Measurements from ENCODE around the gene ATXN1L. TPM values are rescaled to one million over a fixed set of nuclear protein-coding genes. Genes with fewer than 3 reads are reported as not detected.

The ATXN1L gene
- total RNA-seq, 2 experiments from 2014 or later: 15.4 to 16.9 TPM

- ChIA-PET CTCF (interaction anchor here (0.6 to 5.8 kb wide), 5 partner anchors 9 to 112 kb away, joined by 3 to 41 read pairs (median 4); partner anchors contain the start of gene ZNF821), POLR2A (no interaction called here)
- H3K4me3 Mint-ChIP-seq: peak overlapping the region; percentile 96
- no peaks in the 10 kb centered on the region for H3K9me3 Mint-ChIP-seq (ENCODE audit: low read depth)
- intact Hi-C loops (cut with DNase I, micrococcal nuclease): loop anchor here (2.0 to 10.0 kb wide), 5 partner anchors 13 to 1093 kb away; partner anchors contain the start of genes ATXN1L (in 1 of the 2), DHX38 (in 1 of the 2), TXNL4B (in 1 of the 2) and VAC14 (in 1 of the 2)
- peaks cover 24% of the 10 kb centered on the region for H3K4me1 Mint-ChIP-seq
- DNase-seq (no peak), ATAC-seq (no peak)
- H3K27me3 Mint-ChIP-seq: no peaks in the 10 kb centered on the region
- peak overlapping the region; percentile 94 for H3K27ac Mint-ChIP-seq
- H3K36me3 Mint-ChIP-seq (ENCODE audit: low read depth): peaks cover 11% of the 10 kb centered on the region
Measured at GRCh38 chr16:71893888-71894228, 48.1 kb downstream of the ATXN1L start.

DNA sequence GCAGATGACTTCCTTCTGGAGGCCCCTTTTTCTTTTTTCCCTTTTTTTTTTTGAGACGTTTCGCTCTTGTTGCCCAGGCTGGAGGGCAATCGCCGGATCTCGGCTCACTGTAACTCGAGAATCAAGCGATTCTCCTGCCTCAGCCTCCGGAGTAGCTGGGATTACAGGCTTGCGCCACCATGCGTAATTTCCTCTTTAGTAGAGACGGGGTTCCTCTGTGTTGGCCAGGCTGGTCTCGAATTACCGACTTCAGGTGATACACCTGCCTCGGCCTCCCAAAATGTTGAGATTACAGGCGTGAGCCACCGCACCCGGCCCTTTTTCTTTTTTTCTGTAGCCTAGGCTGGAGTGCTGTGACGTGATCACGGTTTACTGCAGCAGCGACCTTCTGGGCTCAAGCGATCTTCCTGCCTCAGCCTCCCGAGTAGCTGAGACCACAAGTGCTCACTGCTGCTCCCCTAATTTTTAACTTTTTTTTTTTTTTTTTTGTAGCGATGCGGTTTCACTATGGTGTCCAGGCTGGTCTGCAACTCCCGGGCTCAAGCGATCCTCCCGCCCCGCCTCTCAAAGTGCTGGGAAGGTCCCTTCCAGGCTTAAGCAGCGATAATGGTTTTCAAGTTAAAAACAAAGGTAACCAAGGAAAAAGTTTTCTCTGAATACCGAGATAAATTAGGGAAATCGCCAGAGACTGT is 48.6 kb downstream of the ATXN1L start:
- POLR2A ChIA-PET: interaction anchor here (0.7 to 1.1 kb wide), 3 partner anchors 12 to 86 kb away, joined by 3 read pairs; partner anchors contain the start of gene AP1G1
- CTCF ChIA-PET: interaction anchor here (0.6 to 5.8 kb wide), 4 partner anchors 10 to 112 kb away, joined by 3 to 41 read pairs (median 6); partner anchors contain the start of gene ZNF821
- ATAC-seq (peak; percentile 16), DNase-seq (peak; percentile 66)
- Mint-ChIP-seq H3K9me3 (ENCODE audit: low read depth) (no peaks in the 10 kb centered on the region), H3K27ac (peak overlapping the region; percentile 94), H3K36me3 (ENCODE audit: low read depth) (peaks cover 11% of the 10 kb centered on the region), H3K4me3 (peak overlapping the region; percentile 96), H3K4me1 (peaks cover 28% of the 10 kb centered on the region), H3K27me3 (no peaks in the 10 kb centered on the region)
- intact Hi-C loops (cut with DNase I, micrococcal nuclease): loop anchor here (2.0 to 10.0 kb wide), 5 partner anchors 14 to 1094 kb away; partner anchors contain the start of genes ATXN1L (in 1 of the 2), DHX38 (in 1 of the 2), TXNL4B (in 1 of the 2) and VAC14 (in 1 of the 2)

GRCh38 chr16:71894921-71895678 is 49.3 kb downstream of the ATXN1L start, which contains the start of gene IST1:
IST1 (plus strand) TSS chr16:71895531; CDS start chr16:71915641, 20,110 bp downstream.
- CTCF ChIA-PET: interaction anchor here (0.6 to 5.8 kb wide), 3 partner anchors 13 to 86 kb away, joined by 3 to 41 read pairs (median 3); partner anchors contain the start of gene AP1G1
- intact Hi-C loops (cut with DNase I, micrococcal nuclease): loop anchor here (1.0 to 10.0 kb wide), 13 partner anchors 11 to 1094 kb away; partner anchors contain the start of genes ATXN1L (in 2 of the 2), DHX38 (in 2 of the 2), TXNL4B (in 2 of the 2) and ZNF821 (in 2 of the 2)
- POLR2A ChIA-PET: interaction anchor here (0.7 to 1.4 kb wide), 5 partner anchors 11 to 86 kb away, joined by 3 to 4 read pairs (median 3); partner anchors contain the start of genes AP1G1 and ZNF821
- Mint-ChIP-seq H3K27me3 (no peaks in the 10 kb centered on the region), H3K4me3 (peak within 1 kb of the TSS; percentile 96), H3K27ac (peak within 1 kb of the TSS; percentile 94), H3K9me3 (ENCODE audit: low read depth) (no peaks in the 10 kb centered on the region), H3K4me1 (peaks cover 31% of the 10 kb centered on the region), H3K36me3 (ENCODE audit: low read depth) (peaks cover 11% of the 10 kb centered on the region)
- DNase-seq (peak; percentile 99), ATAC-seq (peak; percentile 92)

DNA sequence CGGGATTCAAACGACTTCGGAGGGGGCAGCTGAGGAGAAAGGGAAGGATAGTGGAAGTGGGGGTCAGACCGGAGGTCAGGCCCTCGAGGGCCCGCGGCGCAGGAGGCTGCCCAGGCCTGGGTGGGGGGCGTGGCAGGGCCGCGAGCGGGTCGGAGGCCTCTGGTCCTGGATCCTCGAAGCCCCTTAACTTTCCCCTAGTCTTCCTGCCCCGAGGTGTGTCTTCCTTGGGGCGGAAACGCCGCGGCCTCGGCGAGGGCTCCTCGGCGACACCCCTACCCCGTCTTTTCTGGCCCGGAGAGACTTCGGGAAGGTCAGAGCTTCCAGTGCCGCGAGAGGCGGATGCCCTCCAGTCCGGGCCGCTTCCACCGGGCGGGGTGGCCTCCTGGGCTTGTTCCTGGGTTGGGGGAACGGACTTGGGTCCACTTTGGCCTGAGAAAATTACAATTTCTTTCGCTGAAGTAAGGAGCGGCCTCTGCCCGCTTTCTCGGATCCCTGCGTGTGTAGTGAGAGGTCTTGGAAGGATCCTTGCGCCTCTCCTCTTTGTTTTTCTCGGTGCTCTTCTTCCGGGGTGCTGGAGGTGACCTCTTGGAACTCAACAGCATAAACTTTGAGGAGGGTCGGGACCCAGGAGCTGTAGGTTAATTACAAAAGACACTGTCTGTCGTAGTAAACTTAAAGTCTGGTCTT is 50.0 kb downstream of the ATXN1L start:
- intact Hi-C loops (cut with DNase I, micrococcal nuclease): loop anchor here (1.0 to 10.0 kb wide), 13 partner anchors 12 to 1095 kb away; partner anchors contain the start of genes ATXN1L (in 2 of the 2), DHX38 (in 2 of the 2), TXNL4B (in 2 of the 2) and ZNF821 (in 2 of the 2)

DNA sequence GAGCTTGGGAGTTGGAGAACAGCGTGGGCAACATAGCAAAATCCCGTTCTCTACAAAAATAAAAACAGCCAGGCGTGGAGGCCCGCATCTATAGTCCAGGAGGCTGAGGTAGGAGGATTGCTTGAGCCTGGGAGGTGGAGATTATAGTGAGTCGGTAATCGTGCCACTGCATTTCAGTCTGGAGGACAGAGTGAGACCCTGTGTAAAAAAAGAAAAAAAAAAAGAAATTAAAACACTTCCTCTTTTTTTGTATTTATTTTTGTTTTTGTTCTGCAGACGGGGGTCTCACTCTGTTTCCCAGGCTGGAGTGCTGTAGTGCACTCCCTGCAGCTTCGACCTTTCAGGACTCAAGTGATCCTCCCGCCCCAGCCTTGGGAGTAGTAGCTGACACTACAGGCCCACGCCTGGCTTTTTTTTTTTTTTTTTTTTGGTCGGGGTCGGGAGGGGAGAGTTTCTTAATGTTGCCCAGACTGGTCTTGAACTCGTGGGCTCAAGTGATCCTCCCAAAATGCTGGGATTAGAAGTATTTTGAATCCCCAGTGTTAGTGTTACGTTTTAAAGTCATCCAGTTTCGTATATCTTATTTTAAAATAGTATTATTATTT is 51.1 kb downstream of the ATXN1L start:
- Mint-ChIP-seq H3K4me1 (peaks cover 38% of the 10 kb centered on the region), H3K27me3 (no peaks in the 10 kb centered on the region), H3K27ac (peak overlapping the region; percentile 63), H3K36me3 (ENCODE audit: low read depth) (peaks cover 18% of the 10 kb centered on the region), H3K9me3 (ENCODE audit: low read depth) (no peaks in the 10 kb centered on the region), H3K4me3 (peak overlapping the region; percentile 96)
- POLR2A ChIA-PET: interaction anchor here (0.6 to 1.4 kb wide), 3 partner anchors 13 to 89 kb away, joined by 3 to 5 read pairs (median 4); partner anchors contain the start of gene ZNF821
- DNase-seq: no peak
- ATAC-seq: no peak
- intact Hi-C loops (cut with DNase I, micrococcal nuclease): loop anchor here in 1 of 2 experiments (10.0 kb wide), 1 partner anchor 198 kb away; the partner anchor contains the start of genes DHX38 and TXNL4B
- CTCF ChIA-PET: interaction anchor here (0.7 to 2.3 kb wide), 2 partner anchors 14 to 50 kb away, joined by 3 to 17 read pairs; partner anchors contain the start of gene ZNF821

More for the DNA sequence above, 50.0 kb downstream of the ATXN1L start:
- Mint-ChIP-seq H3K9me3 (ENCODE audit: low read depth) (no peaks in the 10 kb centered on the region), H3K27me3 (no peaks in the 10 kb centered on the region), H3K4me1 (peaks cover 35% of the 10 kb centered on the region), H3K36me3 (ENCODE audit: low read depth) (peaks cover 14% of the 10 kb centered on the region), H3K4me3 (peak overlapping the region; percentile 96), H3K27ac (peak overlapping the region; percentile 94)
- DNase-seq (peak; percentile 50), ATAC-seq (peak; percentile 23)
- ChIA-PET CTCF (interaction anchor here (0.6 to 5.8 kb wide), 4 partner anchors 13 to 87 kb away, joined by 3 to 41 read pairs (median 10); partner anchors contain the start of genes AP1G1 and ZNF821), POLR2A (interaction anchor here (0.6 to 1.4 kb wide), 4 partner anchors 12 to 85 kb away, joined by 3 to 5 read pairs (median 4); partner anchors contain the start of gene ZNF821)

DNA sequence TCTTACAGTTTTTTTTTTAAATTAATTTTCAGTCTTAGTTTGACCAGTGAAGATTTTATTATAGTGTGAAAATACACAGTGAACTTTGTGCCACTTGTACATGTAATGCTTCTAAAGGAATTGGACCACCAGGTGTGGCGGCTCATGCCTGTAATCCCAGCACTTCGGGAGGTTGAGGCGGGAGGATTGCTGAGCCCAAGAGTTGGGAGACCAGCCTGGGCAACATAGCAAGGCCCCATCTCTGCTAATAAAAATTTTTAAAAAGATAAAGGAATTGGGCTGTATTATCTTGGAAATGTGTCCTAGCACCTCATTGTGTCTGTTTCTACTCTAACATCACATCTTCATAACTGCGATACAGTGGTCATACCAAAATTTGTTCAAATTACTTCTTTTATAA is 53.4 kb downstream of the ATXN1L start:
- H3K4me1 Mint-ChIP-seq: peaks cover 55% of the 10 kb centered on the region
- no peaks in the 10 kb centered on the region for H3K9me3 Mint-ChIP-seq (ENCODE audit: low read depth)
- CTCF ChIA-PET: interaction anchor here (0.6 to 3.9 kb wide), 8 partner anchors 18 to 221 kb away, joined by 3 to 18 read pairs (median 3); no protein-coding TSS in a partner anchor
- peaks cover 29% of the 10 kb centered on the region for H3K36me3 Mint-ChIP-seq (ENCODE audit: low read depth)
- no peaks in the 10 kb centered on the region for H3K27me3 Mint-ChIP-seq
- intact Hi-C loops (cut with DNase I, micrococcal nuclease): loop anchor here in 1 of 2 experiments (10.0 kb wide), 1 partner anchor 196 kb away; the partner anchor contains the start of genes DHX38 and TXNL4B
- no peak for ATAC-seq
- H3K4me3 Mint-ChIP-seq: no peak overlapping the region
- H3K27ac Mint-ChIP-seq: no peak overlapping the region
- POLR2A ChIA-PET: interaction anchor here (0.6 to 0.7 kb wide), 3 partner anchors 14 to 60 kb away, joined by 7 to 9 read pairs (median 8); no protein-coding TSS in a partner anchor
- no peak for DNase-seq

GRCh38 chr16:71902656-71903365 is 57.0 kb downstream of the ATXN1L start:
- CTCF ChIA-PET: interaction anchor here (0.9 to 3.9 kb wide), 6 partner anchors 10 to 118 kb away, joined by 3 to 18 read pairs (median 5); no protein-coding TSS in a partner anchor

GRCh38 chr16:71903608-71904007 is 57.8 kb downstream of the ATXN1L start:
- ChIA-PET CTCF (interaction anchor here (0.5 to 2.0 kb wide), 6 partner anchors 10 to 119 kb away, joined by 3 to 8 read pairs (median 4); no protein-coding TSS in a partner anchor), POLR2A (interaction anchor here (0.6 kb wide), 2 partner anchors 16 to 37 kb away, joined by 3 read pairs; no protein-coding TSS in a partner anchor)
- no peaks in the 10 kb centered on the region for H3K9me3 Mint-ChIP-seq (ENCODE audit: low read depth)

More at GRCh38 chr16:71902656-71903365, 57.0 kb downstream of the ATXN1L start:
- Mint-ChIP-seq H3K36me3 (ENCODE audit: low read depth) (peaks cover 24% of the 10 kb centered on the region), H3K27me3 (no peaks in the 10 kb centered on the region), H3K4me3 (no peak overlapping the region), H3K27ac (peak overlapping the region; percentile 80), H3K9me3 (ENCODE audit: low read depth) (no peaks in the 10 kb centered on the region), H3K4me1 (peaks cover 76% of the 10 kb centered on the region)
- intact Hi-C loops (cut with DNase I, micrococcal nuclease): no loop called here
- POLR2A ChIA-PET: no interaction called here
- ATAC-seq (no peak), DNase-seq (no peak)

GRCh38 chr16:71904239-71904638 is 58.5 kb downstream of the ATXN1L start:
- ChIA-PET POLR2A (interaction anchor here (0.6 kb wide), 1 partner anchor 16 kb away, joined by 3 read pairs; no protein-coding TSS in a partner anchor), CTCF (interaction anchor here (0.5 to 2.0 kb wide), 3 partner anchors 22 to 104 kb away, joined by 3 to 8 read pairs (median 6); no protein-coding TSS in a partner anchor)
- ATAC-seq: no peak
- H3K36me3 Mint-ChIP-seq (ENCODE audit: low read depth): peaks cover 32% of the 10 kb centered on the region
- H3K27me3 Mint-ChIP-seq: no peaks in the 10 kb centered on the region
- no peaks in the 10 kb centered on the region for H3K9me3 Mint-ChIP-seq (ENCODE audit: low read depth)
- peaks cover 81% of the 10 kb centered on the region for H3K4me1 Mint-ChIP-seq
- H3K4me3 Mint-ChIP-seq: no peak overlapping the region
- peak overlapping the region; percentile 56 for H3K27ac Mint-ChIP-seq
- DNase-seq: no peak
- intact Hi-C loops (cut with DNase I, micrococcal nuclease): no loop called here

More at GRCh38 chr16:71903608-71904007, 57.8 kb downstream of the ATXN1L start:
- Mint-ChIP-seq H3K36me3 (ENCODE audit: low read depth) (peaks cover 27% of the 10 kb centered on the region), H3K4me3 (no peak overlapping the region), H3K27me3 (no peaks in the 10 kb centered on the region), H3K27ac (peak overlapping the region; percentile 56), H3K4me1 (peaks cover 78% of the 10 kb centered on the region)
- ATAC-seq (no peak), DNase-seq (no peak)
- intact Hi-C loops (cut with DNase I, micrococcal nuclease): no loop called here

All from activated CD4-positive, alpha-beta T cell treated with anti-CD3 and anti-CD28 coated beads for 36 hours (primary cell).